SKM-1 treated with dmso at 0.1 percent for 144 hours (cell line): ENCODE results near the gene GLP1R.

Experiments used
- DNase-seq: peaks from one replicate; lab custom pipeline; 2025; ENCODE audit not compliant: unreplicated experiment; lab: John Stamatoyannopoulos, UW

GLP1R gene

GRCh38 chr6:39043776-39044175 is 4.8 kb upstream of the GLP1R start:
- no peak for DNase-seq

GRCh38 chr6:39044181-39044580 is 4.4 kb upstream of the GLP1R start:
- no peak for DNase-seq

- DNase-seq, result no peak
Measured at GRCh38 chr6:39047434-39048327, 900 bp upstream of the GLP1R start.

GRCh38 chr6:39049575-39050283 is 1.1 kb downstream of the GLP1R start:
- DNase-seq, result no peak

GRCh38 chr6:39050453-39051112 is 2.0 kb downstream of the GLP1R start:
- no peak for DNase-seq

- DNase-seq, result no peak
Measured at GRCh38 chr6:39051399-39052122, 3.0 kb downstream of the GLP1R start.

GRCh38 chr6:39053016-39053624 is 4.5 kb downstream of the GLP1R start:
- no peak for DNase-seq

DNA sequence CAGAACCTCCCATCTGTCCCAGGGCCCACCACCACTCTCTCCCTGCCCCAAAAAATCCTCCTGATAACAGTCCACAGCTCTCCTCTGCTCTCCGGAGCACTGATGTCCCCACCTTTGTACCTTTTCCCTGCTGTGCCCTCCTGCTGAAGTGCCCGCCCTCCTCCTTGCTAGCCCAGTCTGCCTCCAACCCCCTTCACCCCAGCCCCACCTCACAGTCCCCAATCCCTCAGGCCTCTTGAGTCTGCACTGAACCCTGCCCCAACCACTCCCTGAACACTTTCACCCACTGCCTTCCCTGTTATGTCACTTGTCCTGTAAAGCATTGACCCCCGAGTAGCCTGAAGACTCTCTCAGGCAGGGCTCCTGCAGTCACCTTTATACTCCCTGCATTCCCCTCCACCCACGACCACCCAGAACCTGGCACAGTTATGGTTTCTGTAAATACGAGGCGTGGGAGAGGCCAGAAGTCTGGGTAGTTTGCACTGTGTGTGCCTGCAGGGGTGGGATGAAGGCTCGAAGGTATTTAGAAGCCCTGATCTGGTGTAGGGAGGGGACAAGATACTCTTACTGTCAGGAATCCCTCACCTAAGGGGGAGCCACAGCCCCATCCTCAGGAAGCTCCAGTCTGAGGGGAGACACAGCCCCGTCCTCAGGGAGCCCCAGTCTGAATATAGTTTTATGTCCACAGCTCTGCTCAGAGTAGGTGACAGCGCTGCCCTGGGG is 5.4 kb downstream of the GLP1R start:
- no peak for DNase-seq

DNA sequence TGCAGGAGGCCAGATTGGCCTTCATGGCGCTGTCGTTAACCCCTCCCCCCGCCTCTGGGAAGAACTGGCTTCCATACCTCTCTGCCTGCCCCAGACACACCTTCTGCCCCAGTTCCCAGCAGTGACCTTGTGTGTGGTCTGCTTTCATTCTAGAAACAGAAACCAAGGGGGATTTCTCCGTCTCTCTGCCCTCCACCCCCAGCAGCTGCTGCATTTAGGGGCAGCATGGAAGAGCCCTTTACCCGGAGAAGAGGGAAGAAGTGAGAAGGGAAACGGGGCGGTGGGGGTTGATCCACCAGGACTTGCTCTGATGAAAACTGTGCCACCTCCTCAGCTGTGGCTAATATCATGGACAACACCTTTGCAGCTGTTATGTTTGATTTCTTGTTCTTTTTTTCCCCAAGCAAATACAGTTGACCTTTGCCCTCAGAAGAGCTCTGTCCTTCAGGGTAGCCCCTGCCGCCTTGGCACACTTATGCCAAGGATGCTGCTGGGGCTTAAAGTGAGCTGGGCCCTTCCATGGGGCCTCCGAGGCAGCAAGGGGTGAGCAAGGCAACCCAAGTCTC is 6.1 kb downstream of the GLP1R start:
- DNase-seq, result no peak

GRCh38 chr6:39055661-39056060 is 7.1 kb downstream of the GLP1R start:
- no peak for DNase-seq

DNA sequence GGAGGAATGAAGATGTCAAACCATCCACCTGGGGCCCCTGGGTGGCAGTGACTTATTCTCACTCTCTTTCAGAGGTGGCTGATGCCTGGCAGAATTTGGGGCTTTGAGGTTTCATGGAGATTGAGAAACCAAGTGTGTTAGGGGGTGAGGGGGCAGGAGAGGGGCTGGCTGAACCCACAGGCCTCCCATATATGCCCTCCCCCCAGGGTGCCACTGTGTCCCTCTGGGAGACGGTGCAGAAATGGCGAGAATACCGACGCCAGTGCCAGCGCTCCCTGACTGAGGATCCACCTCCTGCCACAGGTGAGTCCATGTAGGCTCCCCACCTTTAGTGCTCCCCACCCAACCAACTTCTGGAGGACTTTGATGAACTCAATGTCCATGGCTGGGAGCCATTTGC is 7.6 kb downstream of the GLP1R start:
- no peak for DNase-seq

GRCh38 chr6:39056681-39057080 is 8.1 kb downstream of the GLP1R start:
- DNase-seq, result no peak

DNA sequence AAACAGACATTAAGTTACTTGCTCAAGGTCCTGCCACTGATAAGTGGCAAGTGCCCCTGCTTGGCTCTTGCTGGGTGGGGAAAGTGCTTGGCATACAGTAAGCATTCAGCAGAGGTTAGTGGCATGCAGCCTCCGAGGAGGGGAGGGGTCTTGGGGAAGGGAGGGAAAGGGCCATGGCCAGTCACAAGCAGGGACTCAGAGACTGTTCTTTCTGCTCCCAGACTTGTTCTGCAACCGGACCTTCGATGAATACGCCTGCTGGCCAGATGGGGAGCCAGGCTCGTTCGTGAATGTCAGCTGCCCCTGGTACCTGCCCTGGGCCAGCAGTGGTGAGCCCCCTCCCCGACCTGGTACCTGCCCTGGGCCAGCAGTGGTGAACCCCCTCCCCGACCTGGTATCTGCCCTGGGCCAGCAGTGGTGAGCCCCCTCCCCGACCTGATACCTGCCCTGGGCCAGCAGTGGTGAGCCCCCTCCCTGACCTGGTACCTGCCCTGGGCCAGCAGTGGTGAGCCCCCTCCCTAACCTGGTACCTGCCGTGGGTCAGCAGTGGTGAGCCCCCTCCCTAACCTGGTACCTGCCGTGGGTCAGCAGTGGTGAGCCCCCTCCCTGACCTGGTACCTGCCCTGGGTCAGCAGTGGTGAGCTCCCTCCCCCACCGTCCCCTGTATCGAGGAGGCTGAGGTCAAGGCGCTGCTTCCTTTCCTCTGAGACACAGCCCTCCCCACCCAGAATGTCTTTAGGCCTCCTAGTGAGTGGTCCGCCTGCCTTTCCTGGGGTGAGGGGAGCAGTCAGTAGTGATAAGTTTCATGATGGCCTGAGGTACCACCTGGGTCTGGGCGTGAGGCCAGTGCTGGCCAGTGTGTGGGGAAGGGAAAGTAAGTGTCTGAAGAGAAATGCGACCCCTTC is 8.9 kb downstream of the GLP1R start:
- no peak for DNase-seq

GRCh38 chr6:39058471-39059147 is 10.0 kb downstream of the GLP1R start:
- no peak for DNase-seq

DNA sequence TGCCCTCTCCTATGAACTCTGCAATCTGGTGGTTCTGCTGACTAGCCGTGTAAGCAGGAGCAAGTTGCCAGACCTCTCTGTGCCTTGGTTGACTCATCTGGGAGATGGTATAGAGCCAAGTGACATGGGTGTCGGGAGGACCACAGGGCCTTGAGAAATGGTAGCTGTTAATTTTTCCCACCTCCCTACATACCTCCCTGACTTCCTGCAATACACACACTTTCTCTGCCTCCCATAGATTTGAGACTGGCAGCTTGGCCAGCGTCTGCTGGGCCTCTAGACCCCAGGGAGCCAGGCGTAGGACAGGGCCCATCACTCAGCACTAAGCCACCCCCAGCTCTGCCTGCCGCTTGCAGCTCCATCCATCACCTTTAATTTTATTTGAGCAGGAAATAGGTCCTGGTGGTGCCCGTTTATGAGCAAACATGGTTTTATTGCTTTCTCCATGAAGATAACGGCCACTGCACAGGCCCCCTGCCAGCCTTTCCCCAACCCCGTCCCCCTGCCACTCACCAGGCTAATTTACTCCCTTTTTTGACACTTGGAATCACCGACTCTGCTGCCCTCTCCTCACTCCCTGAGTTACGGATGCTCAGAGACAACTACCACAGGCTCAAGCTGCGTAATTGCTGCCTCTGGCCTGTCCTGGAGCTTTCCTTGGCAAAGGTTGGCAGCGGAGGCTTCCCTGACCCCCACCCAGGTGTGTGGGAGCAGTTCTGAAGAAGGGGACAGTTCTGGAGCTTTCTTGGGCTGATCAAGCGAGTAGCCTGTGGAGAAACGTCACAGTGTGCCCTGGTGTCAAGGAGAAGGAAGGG is 11.1 kb downstream of the GLP1R start:
- DNase-seq, result no peak

DNA sequence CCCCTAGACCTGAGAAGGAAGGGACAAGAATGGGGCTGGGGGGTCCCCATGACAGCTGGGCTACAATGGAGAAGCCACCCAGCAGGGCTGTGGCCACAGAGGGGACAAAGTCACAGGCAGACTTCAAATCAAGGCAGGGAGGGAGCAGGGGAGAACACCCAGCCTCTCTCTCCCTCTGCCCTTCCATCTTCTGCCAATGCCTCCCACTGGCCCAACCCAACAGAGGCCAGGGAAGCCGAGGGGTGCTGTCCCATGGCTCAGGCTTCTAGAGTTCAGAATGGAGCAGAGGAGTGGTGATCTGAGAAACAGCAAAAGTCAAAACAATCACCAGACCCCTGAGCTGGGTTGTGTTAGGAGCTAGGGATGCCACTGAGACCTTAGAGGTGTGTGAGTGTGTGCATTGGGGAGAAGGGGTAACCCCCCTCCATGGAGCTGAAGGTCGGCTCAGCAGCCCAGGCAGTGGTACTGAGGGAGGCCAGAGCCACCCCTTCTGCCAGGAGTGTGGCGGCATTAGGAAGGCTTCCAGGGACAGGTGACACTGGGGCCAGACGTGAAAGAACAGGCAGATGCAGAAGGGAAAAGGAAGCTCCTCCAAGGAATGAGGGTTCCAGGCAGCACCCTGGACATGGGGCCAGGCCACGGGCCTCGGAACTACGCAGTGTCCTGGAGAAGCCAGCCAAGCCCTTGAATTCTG is 12.0 kb downstream of the GLP1R start:
- DNase-seq, result no peak

DNA sequence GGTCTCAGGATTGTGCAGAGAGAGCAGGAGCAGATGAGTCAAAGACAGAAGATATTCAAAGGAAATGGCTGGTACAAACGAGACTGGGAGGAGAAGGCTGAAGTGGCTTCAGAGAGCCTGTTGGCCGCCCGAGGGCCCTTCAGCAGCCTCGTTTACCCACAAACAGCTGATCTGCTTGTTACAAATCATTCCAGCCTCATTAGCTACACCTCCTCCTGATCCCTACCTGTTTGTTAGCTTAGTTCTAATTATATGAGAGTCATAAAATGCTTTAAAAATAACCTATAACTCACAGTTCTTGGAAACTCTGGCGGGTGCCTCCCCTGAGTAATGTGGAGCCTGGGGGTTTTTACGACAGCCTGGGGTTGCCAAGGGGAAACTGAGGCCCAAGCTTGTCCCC is 12.6 kb downstream of the GLP1R start:
- no peak for DNase-seq
